Skeletal muscle cell (primary cell): ENCODE data around the gene ATF6.
A peak's percentile ranks its signal among the peaks of the same experiment; 100 is the strongest.

Source experiments
- DNase-seq: peaks from one replicate; pipeline ENCODE4 v3.0.0-alpha.2; 2010; ENCODE audit warnings: low read depth
- H3K4me3 ChIP-seq: 2 replicates; pipeline ENCODE4 v1.5.1; 2011; ENCODE audit warnings: low read depth, mild to moderate bottlenecking, control low read depth, low read length, moderate library complexity

The ATF6 gene

DNA sequence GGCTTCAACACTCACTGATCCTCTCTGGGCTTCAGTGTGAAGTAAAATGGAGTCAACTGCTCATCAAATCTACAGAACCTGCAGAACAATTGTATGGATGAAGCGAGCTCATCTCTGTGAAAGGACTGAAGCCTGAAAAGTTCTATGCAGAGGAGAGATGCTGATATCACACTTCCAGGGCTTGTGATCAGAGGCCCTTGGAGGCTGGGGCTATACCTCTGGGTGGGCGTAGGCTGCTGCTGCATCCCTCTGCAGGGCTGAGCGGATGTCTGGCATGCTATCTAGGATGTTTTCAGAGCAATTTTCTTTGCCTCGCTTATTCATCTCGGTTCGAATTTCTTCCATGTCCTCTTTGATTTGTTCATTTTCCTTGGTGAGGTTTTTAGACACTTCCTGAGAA, 240.0 kb downstream of the ATF6 start:
- no peak overlapping the region for H3K4me3 ChIP-seq
- no peak for DNase-seq

DNA sequence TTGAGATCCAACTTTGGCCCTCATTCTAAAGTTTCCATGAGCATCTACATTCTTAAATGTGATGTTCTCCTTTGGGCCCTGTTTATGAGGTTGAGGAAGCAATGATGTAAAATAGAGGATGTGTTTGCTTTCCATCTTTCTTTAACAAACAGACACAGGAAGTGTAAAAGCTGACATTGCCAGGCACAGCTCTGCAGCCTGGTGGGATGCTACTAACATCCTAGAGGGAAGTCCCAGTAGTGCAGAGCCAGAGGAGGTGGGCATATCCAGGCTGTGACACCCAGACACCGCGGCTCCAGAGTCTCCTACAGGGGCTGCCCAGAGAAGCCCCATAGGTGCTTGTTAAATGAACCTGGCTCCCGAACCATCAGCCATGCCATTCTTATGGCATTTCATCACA, 241.3 kb downstream of the ATF6 start:
- DNase-seq = no peak

DNA sequence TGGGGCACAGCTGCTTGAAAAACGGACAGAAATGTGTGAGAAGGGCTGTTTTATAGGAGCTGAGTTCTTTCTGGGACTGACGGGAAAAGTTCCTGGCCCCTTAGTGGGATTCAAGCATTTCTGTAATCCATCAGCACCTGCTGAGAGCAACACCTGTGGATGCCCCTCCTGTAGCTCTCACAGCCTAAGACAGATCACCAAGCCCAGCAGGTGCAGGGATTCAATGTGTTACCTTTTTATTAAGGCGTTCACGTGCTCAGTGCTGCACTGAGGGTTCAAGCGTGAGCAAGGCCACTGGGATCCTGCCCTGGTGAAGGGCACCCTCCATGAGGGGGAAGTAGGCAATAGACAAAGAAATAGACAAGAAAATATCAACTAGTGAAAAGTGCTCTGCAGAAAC, 242.7 kb downstream of the ATF6 start:
- DNase-seq = no peak
- no peak overlapping the region for H3K4me3 ChIP-seq

More for the DNA sequence above, 241.3 kb downstream of the ATF6 start:
- no peak overlapping the region for H3K4me3 ChIP-seq

DNA sequence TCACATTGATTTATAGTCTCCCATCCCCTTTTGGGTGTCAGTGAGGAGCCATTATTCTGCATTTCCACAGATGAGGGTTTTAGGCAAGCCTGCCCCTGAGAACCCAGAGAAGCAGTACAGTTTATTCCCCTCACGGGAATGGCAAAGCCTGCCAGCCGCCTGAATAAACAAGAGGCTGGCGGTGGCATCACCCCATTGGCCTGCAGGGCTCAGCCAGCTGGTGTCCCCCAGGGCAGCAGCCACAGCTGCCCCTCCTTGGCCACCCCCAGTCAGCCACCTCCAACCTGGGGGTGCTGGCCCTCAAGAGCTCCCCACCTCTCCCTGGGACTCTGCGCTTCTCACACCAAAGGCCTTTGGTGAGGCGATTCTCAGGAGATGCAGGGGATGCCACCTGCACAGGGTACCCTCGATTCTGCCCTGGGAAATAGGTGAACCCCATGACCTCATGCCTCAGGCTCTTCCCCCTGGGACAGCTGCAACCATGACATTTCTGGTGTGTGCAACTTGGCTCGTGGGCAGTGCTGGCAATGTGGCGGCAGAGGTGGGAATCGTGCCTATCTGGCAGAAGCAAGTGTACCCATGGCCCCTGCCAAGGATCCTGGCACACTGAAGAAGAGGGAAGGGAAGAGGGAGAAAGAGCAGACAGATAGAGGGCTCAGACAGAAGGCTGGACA, 243.5 kb downstream of the ATF6 start:
- DNase-seq = no peak
- no peak overlapping the region for H3K4me3 ChIP-seq

DNA sequence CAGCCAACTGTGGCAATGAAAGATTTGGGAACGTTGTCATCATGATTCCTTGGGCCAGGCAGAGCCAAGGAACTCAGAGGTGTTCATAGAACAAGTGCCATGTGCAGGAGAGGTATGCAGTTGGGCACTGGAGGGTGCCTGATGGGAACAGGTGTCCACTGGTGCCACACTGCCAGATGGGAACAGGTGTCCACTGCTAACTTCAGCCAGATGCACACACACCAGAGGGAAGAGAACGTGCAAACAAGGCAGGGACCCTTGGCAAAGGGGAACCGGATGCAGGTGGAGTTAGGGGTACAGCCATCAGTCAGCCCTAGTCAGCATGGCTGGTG, 244.0 kb downstream of the ATF6 start:
- no peak for DNase-seq
- H3K4me3 ChIP-seq = no peak overlapping the region

DNA sequence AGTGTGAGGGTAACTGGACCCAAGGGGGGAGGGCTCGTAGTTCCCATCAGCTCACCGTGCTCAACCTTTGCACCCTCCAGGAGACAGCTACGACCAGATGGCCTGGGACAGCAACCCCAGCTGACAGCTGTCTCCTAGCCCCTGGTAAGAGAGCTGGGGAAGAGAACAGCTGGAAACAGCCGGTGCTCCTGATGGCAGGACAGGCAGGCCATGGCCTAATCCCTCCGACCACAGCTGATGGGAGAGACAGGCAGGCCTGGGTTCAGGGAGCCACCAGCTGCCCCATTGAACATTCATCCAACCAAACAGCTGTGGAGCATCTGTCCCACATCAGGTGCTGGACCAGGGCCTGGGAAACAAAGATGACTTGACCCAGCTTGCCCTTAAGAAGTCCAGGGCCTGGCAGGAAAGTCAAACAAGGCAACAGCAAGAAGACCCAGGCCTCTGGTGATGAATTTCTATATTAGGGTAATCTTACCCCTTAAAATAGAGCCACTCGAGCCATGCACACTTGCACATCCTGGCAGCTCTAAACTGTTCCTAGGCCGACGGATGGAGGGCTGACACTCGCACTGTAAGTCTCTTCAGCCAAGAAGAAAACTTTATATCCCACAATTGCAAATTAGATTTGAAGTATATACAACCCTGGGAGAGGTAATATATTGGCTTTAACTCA, 245.4 kb downstream of the ATF6 start:
- no peak overlapping the region for H3K4me3 ChIP-seq
- DNase-seq = peak; percentile 77

DNA sequence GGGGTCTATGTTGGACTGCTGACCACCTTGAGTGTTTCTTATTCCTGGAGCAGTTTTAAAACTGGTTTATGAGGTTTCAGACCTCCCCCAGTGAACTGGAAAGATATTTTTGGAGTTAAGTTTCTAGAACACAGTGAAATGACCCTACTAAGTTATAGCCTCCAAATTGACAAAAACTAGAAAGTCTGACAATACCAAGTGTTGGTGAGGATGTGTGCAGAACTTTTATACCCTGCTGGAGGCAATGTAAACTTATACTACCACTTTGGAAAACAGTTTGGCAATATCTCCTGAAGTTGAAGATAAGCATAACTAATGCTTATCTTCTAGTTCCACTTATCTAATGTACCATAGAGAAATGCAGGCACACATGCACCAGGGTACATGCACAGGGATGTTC, 247.2 kb downstream of the ATF6 start:
- H3K4me3 ChIP-seq = no peak overlapping the region
- no peak for DNase-seq
